HG03520 (cell line): Measurements from ENCODE around the gene DLG5.

Experiments used
- ATAC-seq: cut with Tn5 transposase; IDR thresholded peaks from one replicate; pipeline ENCODE4 v1.9.1; 2021; ENCODE audit warnings: mild to moderate bottlenecking, moderate library complexity; ENCODE audit not compliant: unreplicated experiment

The DLG5 gene

DNA sequence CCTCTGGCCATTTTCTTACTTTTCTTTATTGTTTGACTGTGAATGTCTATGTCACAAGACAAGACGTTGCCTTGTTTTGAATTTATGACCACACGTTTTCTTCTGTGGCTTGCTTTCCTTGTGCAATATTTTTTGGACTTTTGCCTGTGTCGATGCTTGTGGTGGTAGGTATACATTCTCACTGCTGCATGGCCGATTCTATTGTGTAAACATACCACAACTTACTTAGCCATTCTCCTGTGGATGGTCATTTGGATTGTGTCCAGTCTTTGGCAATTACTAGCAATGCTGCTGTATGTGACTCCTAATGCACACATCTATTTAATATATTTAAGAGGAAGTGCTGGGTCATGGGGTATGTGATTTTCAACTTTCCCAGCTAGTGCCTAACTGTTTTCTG is 18.0 kb upstream of the DLG5 start:
- ATAC-seq = no peak

DNA sequence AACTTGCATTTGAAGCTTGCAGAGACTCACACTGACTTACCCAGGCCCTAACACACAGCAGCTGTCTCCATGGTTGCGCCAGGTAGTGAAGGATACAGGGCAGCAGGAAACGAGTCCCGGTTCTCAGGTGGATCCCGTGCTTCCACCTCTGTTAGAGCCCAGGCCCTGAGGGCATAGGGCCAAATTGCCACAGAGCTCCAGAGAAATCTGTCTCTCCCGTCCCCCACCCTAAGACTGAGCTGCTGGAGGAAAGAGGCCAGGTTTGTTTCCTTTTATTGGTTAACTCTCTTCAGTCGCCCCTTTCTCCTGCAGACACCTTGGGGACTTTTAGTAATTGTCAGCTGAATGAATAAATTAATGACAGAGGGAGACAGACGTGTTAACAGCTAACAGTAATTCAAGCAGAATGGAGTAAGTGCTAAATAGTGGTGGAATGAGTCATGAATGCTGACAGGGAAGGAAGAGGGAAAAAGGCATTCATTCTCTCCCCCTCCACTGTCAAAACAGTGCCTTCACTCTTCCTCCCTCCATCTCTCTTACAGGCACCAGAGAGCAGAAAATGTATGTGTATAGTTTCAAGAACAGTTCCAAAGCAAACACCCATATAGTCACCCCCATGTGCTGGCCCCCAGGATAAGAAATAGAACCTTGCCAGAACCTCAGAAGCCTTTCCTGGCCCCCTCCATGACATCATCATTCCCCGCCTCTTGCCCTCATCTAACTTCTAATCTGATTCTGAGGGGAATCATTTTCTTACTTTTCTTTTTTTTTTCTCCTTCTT is 16.8 kb upstream of the DLG5 start:
- ATAC-seq = no peak

DNA sequence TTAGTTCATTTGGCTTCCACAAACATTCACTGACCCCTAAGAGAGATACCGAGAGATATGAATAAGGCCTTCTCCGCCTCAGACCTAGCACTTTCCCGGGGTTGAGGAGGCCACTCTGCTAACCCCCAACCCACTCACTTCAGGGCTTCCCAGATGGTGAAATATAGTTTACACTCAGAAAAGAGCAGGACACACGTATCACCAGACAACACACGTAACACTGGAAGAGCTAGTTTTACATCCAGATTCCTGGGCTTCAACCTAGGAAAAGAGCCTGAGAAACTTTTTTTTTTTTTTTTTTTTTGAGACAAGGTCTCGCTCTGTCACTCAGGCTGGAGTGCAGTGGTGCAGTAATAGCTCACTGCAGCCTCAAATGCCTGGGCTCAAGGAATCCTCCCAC is 15.2 kb upstream of the DLG5 start:
- ATAC-seq = no peak

DNA sequence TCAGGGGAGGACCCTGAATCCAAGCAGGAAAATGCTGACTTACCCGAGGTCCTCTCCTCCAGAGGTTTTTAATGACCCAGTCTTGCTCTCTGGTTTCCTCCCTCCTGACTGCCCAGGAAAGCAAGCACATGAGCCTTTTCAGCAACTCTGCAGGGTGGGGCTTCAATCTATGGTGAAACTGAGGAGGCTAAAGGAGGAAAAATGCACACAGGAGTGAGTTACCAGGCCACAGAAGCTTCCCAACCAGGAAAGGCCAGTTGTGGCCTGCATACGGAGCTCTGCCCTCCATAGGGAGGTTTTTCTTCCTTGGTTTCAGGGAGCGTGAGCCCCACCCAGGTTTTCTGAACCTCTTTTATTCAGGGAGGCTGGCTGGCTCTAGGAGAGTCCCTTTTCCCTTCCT is 14.1 kb upstream of the DLG5 start:
- ATAC-seq = no peak

DNA sequence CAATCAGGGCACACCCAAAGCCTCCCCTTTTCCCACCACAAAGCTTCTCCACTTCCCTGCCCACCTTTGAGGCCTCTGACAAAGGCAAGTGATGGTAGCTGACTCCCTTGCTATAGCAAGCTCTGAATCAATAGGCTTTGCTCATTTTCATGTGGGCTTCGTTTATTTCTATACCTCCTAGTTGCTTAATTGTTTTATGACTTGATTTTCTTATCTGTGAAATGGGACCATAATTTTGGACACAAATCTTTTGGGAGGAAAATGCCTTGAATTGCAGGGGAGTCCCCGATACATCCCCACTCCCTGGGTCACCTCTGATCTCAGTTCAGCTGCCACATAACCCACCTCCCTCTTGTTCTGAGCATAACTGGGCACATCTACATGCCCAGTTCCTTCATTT is 13.7 kb upstream of the DLG5 start:
- no peak for ATAC-seq

DNA sequence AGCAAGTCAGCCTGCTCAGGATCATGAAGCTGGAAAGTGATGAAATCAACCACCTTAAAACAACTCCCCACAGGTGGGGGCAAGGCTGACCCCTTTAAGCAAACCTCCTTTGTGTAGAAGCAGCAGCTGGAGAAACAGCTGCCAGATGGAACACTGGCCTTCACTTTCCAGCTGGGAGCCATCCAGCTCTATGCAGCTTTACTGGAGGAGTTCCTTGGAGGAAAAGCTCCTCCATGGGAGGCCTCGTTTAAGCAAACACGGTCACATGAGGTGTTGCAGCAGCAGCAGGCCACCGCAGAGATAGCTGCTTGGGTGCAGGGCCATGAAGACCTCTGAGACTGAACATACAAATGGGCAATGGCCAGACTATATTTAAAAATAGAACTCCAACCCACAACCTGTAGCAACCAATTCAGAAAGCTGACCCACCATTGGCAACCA is 13.0 kb upstream of the DLG5 start:
- ATAC-seq = no peak

DNA sequence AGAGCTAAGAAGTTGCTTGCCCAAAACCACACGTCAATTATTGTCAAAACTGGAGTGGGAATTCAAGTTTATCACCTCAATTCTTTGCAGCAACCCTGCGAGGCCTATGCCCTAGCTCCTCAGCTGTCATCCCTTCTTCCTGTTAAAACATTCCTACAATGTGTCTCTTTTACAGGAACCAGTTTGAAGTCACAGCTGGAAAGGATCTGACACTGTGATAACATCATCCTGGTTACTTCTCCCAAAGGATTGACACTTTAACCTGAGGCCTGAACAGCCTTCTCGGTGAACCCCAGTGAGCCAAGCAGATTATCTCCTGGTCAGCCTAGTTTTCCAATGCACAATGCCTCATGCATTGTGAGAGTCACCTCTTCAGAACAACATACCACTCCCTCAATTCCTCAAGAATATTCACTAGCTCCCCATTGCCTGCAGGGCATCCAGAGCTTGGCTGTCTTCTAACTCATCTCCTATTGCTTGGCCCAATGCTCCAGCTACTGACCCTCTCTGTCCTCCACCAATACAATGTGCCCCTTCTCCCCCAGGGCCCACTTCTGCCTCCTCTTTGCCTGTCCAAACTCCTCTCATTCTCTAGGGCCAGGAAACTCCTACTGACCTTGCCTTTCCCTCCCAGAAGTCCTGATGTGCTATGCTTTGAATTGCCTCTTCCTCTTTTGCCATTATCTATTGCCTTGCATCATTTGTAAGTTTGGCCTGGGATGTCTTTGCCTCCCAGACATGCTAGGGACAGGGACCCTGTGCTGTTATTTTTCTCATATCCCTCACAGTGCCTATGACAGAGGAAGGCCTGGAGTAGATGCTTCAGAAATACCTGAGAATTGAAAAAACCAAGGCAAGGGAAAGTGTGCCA is 10.4 kb upstream of the DLG5 start:
- ATAC-seq = no peak

DNA sequence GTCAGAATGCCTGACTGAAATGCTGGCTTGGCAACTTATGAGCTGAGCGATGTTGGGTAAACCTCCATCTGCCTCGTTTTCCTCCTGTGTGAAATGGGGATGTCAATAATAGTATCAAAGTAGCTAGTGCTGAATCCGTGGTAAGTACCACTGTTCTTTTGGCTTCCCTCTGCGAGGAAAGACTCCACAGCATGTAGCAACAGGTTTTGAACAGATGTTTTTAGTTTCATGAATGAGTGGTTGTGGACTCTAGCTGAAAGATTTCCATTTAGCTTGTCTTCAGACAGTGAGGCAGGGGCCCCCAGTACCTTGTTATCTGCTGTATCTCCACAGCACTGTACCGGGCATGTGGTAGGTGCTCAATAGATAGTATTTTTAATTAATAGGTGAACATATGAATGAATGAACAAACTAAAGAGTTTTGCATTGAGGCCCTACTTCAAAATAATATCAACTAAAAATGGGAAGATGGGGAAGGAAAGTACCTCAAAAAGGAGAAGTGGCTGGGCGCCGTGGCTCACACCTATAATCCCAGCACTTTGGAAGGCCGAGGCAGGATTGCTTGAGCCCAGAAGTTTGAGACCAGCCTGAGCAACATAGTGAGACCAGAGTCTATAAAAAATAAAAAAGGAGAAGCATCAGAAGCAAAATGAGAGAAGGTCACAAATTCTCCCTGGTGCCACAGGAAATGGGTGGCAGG is 5.6 kb upstream of the DLG5 start:
- ATAC-seq = no peak

DNA sequence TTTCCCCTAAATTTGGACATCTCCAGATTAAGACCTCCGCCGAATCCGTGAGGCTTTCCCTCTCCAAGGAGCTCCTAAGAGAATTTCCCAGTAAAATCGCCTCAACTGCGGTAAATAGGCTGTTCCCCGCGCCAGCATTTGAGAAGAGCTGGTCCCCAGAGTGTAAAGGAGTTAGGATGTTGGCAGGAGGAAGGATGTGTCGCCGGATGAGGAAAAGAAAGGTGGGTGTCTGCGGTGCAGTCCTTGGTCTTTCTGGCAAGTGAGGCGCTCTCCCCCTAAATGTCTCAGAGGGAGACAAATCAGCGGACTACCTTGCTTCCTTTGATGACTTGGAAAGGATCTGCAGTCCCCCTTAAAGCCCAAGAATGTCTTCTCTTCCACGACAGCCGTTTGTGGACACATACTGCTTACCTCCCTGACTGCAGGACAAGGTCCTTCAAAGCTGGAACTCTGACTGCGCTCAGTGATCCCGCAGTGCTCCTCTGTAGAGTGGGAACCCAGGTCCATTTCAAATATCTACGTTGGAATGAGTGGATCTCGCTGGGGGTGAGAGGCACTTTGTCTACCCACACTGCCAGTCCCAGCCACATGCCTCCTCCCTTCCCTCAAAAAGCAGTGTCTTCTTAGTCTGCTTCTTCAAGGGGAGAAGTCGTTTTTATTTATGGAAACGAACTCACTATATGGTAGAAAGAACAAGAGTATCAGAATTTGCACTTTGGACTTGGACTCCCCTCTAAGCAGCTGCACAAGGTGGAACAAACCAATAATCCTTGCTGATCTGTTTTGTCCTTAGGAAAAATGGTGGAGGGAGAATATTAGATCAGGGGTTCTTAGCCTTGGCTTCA is 1.1 kb upstream of the DLG5 start:
- no peak for ATAC-seq

DNA sequence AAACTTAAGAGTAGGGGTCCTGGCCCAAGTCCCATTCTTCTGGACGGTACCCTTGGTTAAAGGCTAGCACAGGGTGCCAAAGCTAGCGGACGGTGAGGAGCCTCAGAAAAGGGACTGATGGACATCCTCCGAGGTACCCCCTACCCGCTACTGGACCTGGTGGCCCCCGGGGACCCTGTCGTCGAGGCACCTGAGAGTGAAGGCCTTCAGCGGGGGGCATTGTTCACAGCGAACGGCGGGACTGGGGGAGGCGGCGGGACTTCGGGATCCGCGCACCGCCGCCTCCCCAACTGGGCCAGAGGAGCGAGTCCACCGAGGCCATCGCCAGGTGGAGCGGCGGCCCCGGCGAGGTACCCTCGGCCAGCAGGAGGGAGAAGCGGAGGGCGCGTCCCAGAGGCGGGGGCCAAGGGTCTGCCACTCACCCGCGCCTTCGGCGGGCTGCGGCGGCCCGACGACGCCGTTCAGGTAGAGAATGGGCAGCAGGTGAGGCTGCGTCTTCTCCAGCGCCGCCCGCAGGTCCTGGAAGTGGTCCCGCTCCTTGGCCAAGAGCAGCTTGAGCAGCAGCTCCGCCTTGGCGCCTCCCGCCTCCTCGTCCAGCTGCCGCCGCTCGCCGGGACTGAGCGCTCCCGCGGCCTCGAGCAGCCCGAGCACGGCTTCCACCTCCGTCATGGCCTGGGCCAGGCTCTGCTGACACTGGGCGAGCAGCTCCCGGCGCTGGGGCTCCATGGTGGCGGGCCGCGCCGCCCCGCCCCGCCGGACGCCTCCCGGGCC is 575 bp downstream of the DLG5 start:
- ATAC-seq = peak; percentile 58

DNA sequence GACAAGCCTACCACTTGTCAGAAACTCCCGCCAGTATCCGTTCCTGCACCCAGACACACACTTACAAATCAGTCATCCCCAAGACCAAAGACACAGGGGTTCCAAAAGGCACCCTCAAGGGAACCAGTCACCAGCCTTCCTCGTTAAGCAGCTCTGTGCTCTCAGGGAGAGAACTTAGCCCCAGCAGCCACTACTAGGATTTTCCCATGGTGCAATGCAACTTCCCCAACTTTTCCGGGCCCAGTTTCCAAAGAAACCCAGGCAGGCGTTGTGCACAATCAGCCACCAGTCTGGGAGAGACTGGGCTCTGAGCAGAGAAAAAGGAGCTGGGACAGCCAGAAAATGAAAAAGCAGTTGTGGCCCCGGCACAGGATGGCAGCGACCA is 1.2 kb downstream of the DLG5 start:
- no peak for ATAC-seq

DNA sequence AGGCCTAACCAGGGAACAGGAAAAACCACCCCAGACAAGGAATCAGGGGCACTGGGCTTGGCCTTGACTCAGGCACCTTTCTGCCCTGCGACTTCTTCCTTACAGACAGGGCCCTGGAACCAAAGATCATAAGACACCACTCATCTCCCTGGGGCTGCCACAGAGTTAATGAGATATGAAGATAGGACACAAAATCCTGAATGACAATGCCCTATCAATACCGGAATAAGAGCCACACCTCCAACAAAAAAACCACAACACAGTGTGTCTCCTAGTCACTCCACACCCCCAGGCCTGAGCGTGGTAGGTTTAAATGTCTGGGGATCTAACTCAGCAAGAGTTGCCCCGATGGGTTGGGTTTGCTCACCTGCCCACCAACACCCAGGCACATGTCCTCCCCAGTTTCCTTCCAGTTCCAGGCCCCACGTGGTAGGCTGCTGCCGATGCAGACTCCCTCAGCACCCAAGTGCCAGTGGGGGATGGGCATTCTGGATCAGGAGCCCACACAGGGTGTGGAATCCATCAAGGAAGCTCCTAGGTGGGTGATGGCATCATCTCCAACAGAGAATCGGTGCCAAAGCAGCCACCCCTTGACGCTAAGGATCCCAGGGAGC is 3.9 kb downstream of the DLG5 start:
- ATAC-seq = no peak

DNA sequence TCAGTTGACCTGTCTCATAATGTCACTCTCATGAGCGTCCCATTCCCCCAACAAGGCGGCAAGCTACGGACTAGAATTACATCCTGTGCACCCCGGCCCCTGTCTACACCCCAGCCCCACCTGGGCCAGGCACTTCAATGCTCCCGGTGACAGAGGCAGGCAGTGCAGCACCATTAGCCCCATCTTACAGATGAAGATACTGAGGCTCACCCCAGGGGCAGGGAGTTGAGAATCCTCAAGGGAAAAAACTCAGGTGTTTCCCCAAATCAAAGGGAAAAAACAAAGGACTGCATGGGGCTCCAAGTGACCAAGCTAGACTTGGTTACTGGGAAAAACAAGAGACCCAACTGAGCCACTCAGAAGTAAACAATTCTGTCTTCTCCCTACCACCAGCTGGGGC is 4.5 kb downstream of the DLG5 start:
- no peak for ATAC-seq

DNA sequence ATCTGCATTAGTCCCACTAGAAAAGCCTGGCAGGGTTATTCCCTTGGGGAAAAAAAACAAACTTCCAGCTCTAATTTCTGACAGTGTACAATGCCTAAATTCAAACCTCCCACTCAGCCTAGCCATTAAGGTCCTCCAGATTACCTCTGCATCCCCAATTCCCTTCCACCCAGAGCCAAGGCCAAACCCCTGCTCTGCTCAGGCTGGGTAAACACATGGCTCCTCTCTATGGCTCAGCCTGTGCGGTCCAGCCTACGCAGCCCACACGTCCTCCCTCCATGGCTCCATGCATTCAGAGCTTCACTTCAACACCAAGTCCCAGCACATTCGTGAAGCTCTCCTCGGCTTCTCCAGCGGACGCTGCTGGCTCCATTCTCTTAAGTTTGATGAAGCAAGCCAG is 5.2 kb downstream of the DLG5 start:
- no peak for ATAC-seq

DNA sequence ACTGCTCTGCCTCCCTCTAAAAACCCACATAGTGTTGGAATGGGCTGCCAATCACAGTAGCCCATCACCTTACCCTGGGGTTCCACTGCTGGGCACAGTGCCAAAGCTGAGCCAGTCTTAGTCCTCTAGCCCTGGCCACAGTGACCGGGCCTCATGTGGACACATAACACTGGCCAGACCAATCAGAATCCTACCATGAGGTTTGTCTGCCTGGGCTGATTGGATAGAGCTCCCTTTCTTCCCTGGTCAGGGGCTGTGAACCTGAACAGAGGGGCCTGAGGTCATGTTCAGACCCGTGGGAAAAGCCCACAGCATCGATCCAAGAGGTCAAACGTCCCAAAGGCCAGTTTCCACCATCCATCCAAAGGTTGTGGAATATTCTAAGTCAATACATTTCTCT is 6.1 kb downstream of the DLG5 start:
- ATAC-seq = no peak

DNA sequence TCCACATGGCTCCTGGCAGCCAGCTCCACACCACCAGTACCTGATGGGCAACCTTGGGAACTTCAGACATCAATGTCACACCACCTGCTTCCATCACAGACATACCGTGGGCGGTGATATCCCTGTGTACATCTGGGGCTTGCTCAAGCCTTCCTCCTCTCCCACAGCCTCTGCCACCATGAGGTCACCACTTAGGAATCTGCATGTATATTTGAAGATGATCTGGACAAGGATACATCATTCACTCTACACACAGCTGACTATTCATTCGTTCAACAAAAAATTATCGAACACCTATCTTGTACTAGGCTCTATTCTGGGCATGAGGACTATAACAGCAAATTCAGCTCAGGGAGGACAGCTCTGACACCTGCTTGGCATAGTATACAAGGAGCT is 6.8 kb downstream of the DLG5 start:
- no peak for ATAC-seq

DNA sequence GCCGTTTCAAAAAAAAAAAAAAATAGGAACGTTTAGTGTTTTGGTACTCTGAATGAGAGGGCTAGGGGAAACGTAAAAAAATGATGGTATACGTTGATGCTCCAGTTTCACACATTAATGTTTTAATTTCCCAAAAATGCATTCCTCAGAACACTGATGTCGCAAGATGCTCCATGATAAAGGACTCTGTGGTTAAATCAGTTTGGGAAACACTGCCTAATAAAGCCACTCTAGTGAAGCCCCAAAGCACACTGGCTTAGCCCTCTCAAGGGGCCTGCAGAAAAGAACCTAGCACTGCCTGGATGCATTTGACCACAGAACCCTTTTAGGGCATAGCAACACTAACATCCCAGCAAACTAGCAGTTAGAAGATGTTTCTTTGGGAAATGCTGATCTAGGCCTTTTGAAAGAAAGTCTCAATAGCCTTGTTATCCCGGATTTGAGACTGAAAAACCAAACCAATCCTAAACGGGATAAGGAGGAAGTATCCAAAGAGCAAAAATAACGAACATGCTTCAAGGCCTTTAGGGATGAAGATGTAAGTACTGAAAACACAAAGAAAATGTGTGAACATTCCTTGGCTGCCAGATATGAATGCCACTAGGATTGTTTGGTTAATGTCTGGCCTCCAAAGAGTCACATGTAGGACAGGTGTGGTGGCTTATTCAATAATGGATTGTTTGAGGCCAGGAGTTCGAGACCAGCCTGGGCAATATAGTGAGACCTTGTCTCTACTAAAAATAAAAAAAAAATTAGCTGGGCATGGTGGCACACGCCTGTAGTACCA is 11.0 kb downstream of the DLG5 start:
- ATAC-seq = no peak

DNA sequence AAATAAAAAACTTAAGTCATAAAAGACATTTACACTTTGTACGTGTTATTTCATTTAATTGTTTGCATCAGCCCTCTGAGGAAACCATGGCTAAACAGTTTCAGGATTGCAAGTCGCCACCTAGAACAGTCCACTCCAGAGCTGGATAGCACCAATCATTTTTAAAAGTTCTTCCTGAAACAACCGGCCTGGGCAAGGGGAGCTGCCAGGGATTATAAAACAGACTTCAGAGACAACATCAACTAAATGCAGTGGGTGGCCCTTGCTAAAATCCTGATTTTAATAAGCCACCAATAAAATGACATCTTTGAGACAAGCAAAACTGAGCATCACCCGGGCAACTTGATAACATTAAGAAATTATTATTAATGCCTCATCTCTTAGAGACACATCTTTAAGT is 13.5 kb downstream of the DLG5 start:
- no peak for ATAC-seq

DNA sequence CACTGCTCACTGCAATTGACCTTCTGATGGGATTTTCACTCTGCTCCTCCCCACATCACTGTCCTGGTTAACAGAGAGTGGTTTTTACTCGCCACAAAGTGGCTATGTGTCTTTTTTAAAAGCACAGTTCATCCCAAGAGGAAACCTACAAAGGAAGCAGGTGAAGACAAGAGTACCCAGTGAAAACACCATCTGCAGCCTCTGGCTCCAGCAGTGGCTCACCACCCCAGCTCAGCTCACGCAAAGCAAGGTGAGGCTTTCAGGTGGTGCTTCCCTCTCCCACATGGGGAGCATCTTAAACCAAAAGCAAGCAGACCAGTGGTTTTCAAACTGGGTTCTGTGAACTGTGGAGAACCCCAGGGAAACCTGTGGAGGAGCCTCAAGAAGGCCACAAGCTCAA is 14.0 kb downstream of the DLG5 start:
- ATAC-seq = no peak
